WI38 (cell line): ENCODE measurements around the gene PKMYT1.
A peak's percentile ranks its signal among the peaks of the same experiment; 100 is the strongest.

Experiments used
- H3K4me3 ChIP-seq: 2 replicates; pipeline ENCODE4 v1.5.1; 2011; ENCODE audit warnings: low read depth, mild to moderate bottlenecking, control low read depth, low read length
- CTCF ChIP-seq: IDR thresholded peaks from 2 replicates; pipeline ENCODE4 v1.5.1; 2012; ENCODE audit warnings: low read depth, mild to moderate bottlenecking, control low read depth, low read length

PKMYT1 gene

GRCh38 chr16:2980227-2981176 lies at the start of gene PKMYT1:
Gene PKMYT1, minus strand, starts transcription at chr16:2980446. Its CDS starts 789 bp downstream, at chr16:2979657.
- TF ChIP-seq CTCF, result no peak

GRCh38 chr16:3029491-3030221 lies 49.4 kb upstream of the PKMYT1 start:
- no peak for TF ChIP-seq CTCF
- no peak overlapping the region for H3K4me3 ChIP-seq

More at GRCh38 chr16:2980227-2981176, at the start of gene PKMYT1:
- H3K4me3 ChIP-seq, result peak within 1 kb of the TSS; percentile 74

- TF ChIP-seq CTCF, result no peak
- H3K4me3 ChIP-seq, result no peak overlapping the region
Measured at GRCh38 chr16:3028716-3029319, 48.6 kb upstream of the PKMYT1 start.

GRCh38 chr16:3027983-3028715 lies 47.9 kb upstream of the PKMYT1 start:
- 0 out of 2 replicates have a peak, but pooled peaks have one; percentile 20 for TF ChIP-seq CTCF
- H3K4me3 ChIP-seq, result no peak overlapping the region

GRCh38 chr16:3027489-3027795 lies 47.2 kb upstream of the PKMYT1 start:
- no peak for TF ChIP-seq CTCF
- no peak overlapping the region for H3K4me3 ChIP-seq

GRCh38 chr16:3026609-3027488 lies 46.6 kb upstream of the PKMYT1 start:
- no peak for TF ChIP-seq CTCF
- H3K4me3 ChIP-seq, result no peak overlapping the region
